Smooth muscle cell (in vitro differentiated cells): ENCODE results near the gene UBE2L5. TPM values are rescaled to one million over a fixed set of nuclear protein-coding genes. Genes with fewer than 3 reads are reported as not detected.
A peak's percentile ranks its signal among the peaks of the same experiment; 100 is the strongest.

Experiments used
- DNase-seq: peaks from one replicate; lab custom pipeline; 2025; ENCODE audit not compliant: unreplicated experiment; lab: John Stamatoyannopoulos, UW
- H2AFZ ChIP-seq: fragments of 200-600 bp; sonication (generic); 2 replicates; pipeline ENCODE4 v1.6.0; 2016; ENCODE audit warnings: antibody characterized with exemption, low read depth, mild to moderate bottlenecking
- H3F3A ChIP-seq: fragments of 200-600 bp; sonication (generic); 2 replicates; pipeline ENCODE4 v1.6.0; 2017; ENCODE audit warnings: antibody characterized with exemption, low read depth
- H3K27ac ChIP-seq: fragments of 200-600 bp; sonication (generic); 2 replicates; pipeline ENCODE4 v1.5.1; 2016; ENCODE audit warnings: low read depth, mild to moderate bottlenecking
- H3K27me3 ChIP-seq: fragments of 200-600 bp; sonication (generic); 2 replicates; pipeline ENCODE4 v1.6.1; 2016; ENCODE audit warnings: low read depth, mild to moderate bottlenecking
- H3K36me3 ChIP-seq: fragments of 200-600 bp; sonication (generic); 2 replicates; pipeline ENCODE4 v1.5.1; 2016; ENCODE audit warnings: low read depth
- H3K4me1 ChIP-seq: fragments of 200-600 bp; sonication (generic); 2 replicates; pipeline ENCODE4 v1.5.1; 2016; ENCODE audit warnings: low read depth
- H3K4me2 ChIP-seq: fragments of 200-600 bp; sonication (generic); 2 replicates; pipeline ENCODE4 v1.6.0; 2016; ENCODE audit warnings: mild to moderate bottlenecking
- H3K4me3 ChIP-seq: fragments of 200-600 bp; sonication (generic); 2 replicates; pipeline ENCODE4 v1.5.1; 2016; ENCODE audit warnings: mild to moderate bottlenecking
- H3K79me2 ChIP-seq: fragments of 200-600 bp; sonication (generic); 2 replicates; pipeline ENCODE4 v1.6.0; 2016; ENCODE audit warnings: low read depth, mild to moderate bottlenecking
- H3K9ac ChIP-seq: fragments of 200-600 bp; sonication (generic); 2 replicates; pipeline ENCODE4 v1.6.0; 2016; ENCODE audit warnings: low read depth
- H3K9me3 ChIP-seq: fragments of 200-600 bp; sonication (generic); replicated peaks from 2 replicates; pipeline ENCODE4 v1.5.1; 2016; ENCODE audit warnings: low read depth
- H4K20me1 ChIP-seq: fragments of 200-600 bp; sonication (generic); 2 replicates; pipeline ENCODE4 v1.6.0; 2016; ENCODE audit warnings: low read depth
- WGBS: methylation state at CpG from one replicate; pipeline ENCODE4 v1.1.7; 2016; ENCODE audit warnings: low lambda C conversion rate; 5-methylcytosine and 5-hydroxymethylcytosine counted together
- polyA plus RNA-seq: library from polyadenylated mRNA; unstranded; fragments of >200 nt; fragmentation: Nextera tagmentation; extraction: Ambion mirVana; gene quantifications from 2 replicates; pipeline ENCODE4 v1.2.1, GENCODE V29; 2016
- total RNA-seq: library from RNA; depleted of rRNA; stranded (reverse); fragments of >200 nt; gene quantifications from 2 replicates; pipeline ENCODE4 v1.2.3, GENCODE V29; 2014
- TF ChIP-seq, protein P1 (sequence below): fragments of 200-600 bp; sonication (generic); IDR thresholded peaks from 2 replicates; pipeline ENCODE4 v1.5.1; 2017; ENCODE audit warnings: borderline replicate concordance, mild to moderate bottlenecking, antibody characterized with exemption; ENCODE audit not compliant: insufficient read depth, poor library complexity, severe bottlenecking

Gene UBE2L5
- total and polyA plus RNA-seq, 2 experiments from 2014 or later = not detected

DNA sequence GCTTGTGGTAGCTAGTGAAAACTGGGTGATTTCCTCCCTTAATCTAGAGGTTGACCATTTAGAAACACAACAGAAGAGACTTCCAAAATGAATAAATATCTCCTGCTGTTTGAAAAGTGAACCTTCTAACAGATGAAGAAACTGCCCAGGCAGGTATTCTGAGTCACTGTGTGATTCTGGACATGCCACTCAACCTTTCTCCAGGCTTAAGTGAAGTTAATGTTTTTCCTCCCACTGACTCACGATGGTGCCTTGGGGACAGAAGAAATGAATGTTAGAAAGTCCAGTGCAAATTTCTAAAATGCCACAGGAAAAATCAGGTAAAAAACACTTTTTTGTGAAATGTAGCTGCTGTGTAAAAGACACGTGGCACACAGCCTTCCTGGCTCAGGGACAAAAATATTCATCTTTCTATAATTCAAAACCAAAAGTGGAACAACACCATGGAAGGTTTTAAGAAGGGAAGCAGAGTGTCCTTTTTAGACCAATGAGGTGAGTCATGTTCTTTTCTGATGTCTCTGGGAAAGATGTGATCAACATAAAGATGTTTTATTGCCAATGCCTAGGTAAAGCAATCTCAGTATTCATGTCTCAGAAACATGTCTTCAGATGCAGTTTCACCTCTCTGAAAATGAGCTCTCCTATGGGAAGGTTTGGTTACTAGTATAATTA, 9.1 kb downstream of the UBE2L5 start:
- DNase-seq = no peak
- H3K4me2 ChIP-seq = no peak overlapping the region

DNA sequence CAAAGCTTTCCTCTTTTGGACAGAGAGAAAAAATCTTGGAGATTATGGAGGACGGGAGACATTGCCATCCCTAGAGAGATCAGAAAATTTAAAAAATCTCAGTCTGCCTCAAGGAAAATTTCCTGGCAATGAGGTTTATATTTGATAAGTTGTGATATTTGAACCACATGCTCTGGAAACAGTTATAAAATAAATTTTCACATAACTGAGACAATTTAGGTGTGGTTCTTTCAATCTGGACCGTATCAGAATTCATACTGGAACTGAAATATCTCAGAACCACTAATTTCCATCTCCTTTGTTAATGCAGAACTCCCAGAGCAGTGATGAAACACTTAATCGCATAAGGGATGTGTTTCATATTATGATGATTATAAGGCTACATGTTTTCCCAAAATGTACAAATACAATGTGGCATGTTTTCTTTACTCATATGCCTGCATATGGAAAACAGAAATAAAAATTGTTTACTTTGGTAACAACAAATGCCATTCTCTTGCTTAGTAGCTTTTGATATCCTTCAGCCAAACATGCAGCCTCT, 13.7 kb downstream of the UBE2L5 start:
- Histone ChIP-seq H3K36me3 (no peaks in the 10 kb centered on the region), H3K79me2 (no peaks in the 10 kb centered on the region), H4K20me1 (no peaks in the 10 kb centered on the region), H3K27ac (no peak overlapping the region), H3K9me3 (no peaks in the 10 kb centered on the region), H3F3A (no peaks in the 10 kb centered on the region), H2AFZ (no peak overlapping the region), H3K27me3 (peaks cover 7% of the 10 kb centered on the region), H3K9ac (no peak overlapping the region), H3K4me2 (no peak overlapping the region), H3K4me3 (no peak overlapping the region), H3K4me1 (no peaks in the 10 kb centered on the region)
- 87% methylated on average over 3 of the region's 3 CpGs for WGBS
- no peak for DNase-seq
- TF ChIP-seq, protein P1, sequence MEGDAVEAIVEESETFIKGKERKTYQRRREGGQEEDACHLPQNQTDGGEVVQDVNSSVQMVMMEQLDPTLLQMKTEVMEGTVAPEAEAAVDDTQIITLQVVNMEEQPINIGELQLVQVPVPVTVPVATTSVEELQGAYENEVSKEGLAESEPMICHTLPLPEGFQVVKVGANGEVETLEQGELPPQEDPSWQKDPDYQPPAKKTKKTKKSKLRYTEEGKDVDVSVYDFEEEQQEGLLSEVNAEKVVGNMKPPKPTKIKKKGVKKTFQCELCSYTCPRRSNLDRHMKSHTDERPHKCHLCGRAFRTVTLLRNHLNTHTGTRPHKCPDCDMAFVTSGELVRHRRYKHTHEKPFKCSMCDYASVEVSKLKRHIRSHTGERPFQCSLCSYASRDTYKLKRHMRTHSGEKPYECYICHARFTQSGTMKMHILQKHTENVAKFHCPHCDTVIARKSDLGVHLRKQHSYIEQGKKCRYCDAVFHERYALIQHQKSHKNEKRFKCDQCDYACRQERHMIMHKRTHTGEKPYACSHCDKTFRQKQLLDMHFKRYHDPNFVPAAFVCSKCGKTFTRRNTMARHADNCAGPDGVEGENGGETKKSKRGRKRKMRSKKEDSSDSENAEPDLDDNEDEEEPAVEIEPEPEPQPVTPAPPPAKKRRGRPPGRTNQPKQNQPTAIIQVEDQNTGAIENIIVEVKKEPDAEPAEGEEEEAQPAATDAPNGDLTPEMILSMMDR = no peak

More for the DNA sequence above, 9.1 kb downstream of the UBE2L5 start:
- TF ChIP-seq, protein P1 = no peak
- Histone ChIP-seq H3K4me1 (peaks cover 9% of the 10 kb centered on the region), H3K27ac (peak overlapping the region; percentile 82), H4K20me1 (no peaks in the 10 kb centered on the region), H2AFZ (no peak overlapping the region), H3K27me3 (no peaks in the 10 kb centered on the region), H3K4me3 (no peak overlapping the region), H3K9me3 (no peaks in the 10 kb centered on the region), H3K36me3 (no peaks in the 10 kb centered on the region), H3F3A (peaks cover 14% of the 10 kb centered on the region), H3K9ac (peak overlapping the region; percentile 25), H3K79me2 (no peaks in the 10 kb centered on the region)
- 64% methylated on average over 2 of the region's 2 CpGs for WGBS

DNA sequence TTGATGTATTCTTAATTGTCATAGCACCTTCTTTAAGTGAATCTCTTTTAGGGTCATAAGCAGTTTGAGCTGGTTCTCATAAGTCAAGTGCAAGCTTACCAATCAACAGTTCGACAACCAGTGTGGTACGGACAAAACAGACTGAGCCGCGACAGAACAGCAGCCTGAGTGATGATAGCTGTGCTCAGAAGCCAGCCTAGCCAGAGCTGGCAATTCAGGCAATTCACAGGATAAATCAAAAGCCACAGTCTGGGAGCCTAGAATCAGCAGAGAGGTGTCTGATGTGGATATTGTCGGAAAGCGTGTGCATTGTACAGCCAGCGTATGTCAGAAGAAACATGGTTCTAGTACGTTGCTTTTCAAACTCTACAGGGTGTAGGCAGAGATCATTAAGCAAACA, 14.9 kb downstream of the UBE2L5 start:
- DNase-seq = no peak
- Histone ChIP-seq H3K27me3 (peaks cover 7% of the 10 kb centered on the region), H3K9ac (no peak overlapping the region), H3K36me3 (no peaks in the 10 kb centered on the region), H4K20me1 (no peaks in the 10 kb centered on the region), H3K79me2 (no peaks in the 10 kb centered on the region), H3F3A (no peaks in the 10 kb centered on the region), H3K27ac (no peak overlapping the region), H3K4me2 (no peak overlapping the region), H3K4me3 (no peak overlapping the region), H3K4me1 (no peaks in the 10 kb centered on the region), H2AFZ (no peak overlapping the region), H3K9me3 (no peaks in the 10 kb centered on the region)
- 89% methylated on average over 8 of the region's 8 CpGs for WGBS
- TF ChIP-seq, protein P1 = no peak

DNA sequence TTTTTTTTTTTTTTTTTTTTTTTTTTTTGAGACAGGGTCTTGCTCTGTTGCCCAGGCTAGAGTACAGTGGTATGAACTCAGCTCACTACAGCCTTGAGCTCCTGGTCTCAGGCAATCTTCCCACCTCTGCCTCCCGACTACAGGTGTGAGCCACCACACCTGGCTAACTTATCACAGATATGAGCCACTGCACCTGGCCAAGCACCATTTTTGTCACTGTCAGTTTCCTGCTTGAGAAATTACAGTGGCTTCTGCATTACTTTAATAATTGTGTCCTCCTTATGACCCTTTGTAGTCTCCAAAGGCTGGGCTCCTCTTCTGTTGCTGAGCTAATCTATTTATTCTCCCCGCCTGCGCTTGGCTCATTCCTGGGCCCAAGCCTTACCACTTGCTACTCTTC, 16.0 kb downstream of the UBE2L5 start:
- no peak overlapping the region for H3K27ac ChIP-seq
- 100% methylated on average over 3 of the region's 3 CpGs for WGBS
- no peak overlapping the region for H3K9ac ChIP-seq
- TF ChIP-seq, protein P1 = no peak
- no peaks in the 10 kb centered on the region for H3F3A ChIP-seq
- DNase-seq = no peak
- no peaks in the 10 kb centered on the region for H4K20me1 ChIP-seq
- no peak overlapping the region for H3K4me2 ChIP-seq
- H3K4me1 ChIP-seq = no peaks in the 10 kb centered on the region
- H2AFZ ChIP-seq = no peak overlapping the region
- no peaks in the 10 kb centered on the region for H3K36me3 ChIP-seq
- peaks cover 7% of the 10 kb centered on the region for H3K27me3 ChIP-seq
- H3K79me2 ChIP-seq = no peaks in the 10 kb centered on the region
- no peaks in the 10 kb centered on the region for H3K9me3 ChIP-seq
- no peak overlapping the region for H3K4me3 ChIP-seq
